HepG2 (cell line): Measurements from ENCODE around the gene TSEN54. TPM values are rescaled to one million over a fixed set of nuclear protein-coding genes. Genes with fewer than 3 reads are reported as not detected.

Source experiments
- ATAC-seq: fragments of 200-7000 bp; cut with Tn5 transposase; 3 replicates; pipeline ENCODE4 v1.9.1; 2020; ENCODE audit warnings: mild to moderate bottlenecking, moderate library complexity
- BruUV-seq: library from RNA; stranded (reverse); fragments of 400-500 nt; replicated peaks from 2 replicates; lab custom pipeline; 2021; lab: Mats Ljungman, UMichigan
- CTCF ChIA-PET: fragments of 300-600 bp; formaldehyde crosslinking; extraction: SDS; loops from one replicate; lab custom pipeline; 2021; ENCODE audit warnings: low total read pairs, inconsistent platforms, low intra/inter-chr PET ratio; lab: Yijun Ruan, JAX
- POLR2A ChIA-PET: fragments of 350-600 bp; sonication (Branson Sonifier 250); formaldehyde crosslinking; loops from one replicate; lab custom pipeline; 2020; ENCODE audit warnings: antibody characterized with exemption, inconsistent platforms; lab: Yijun Ruan, JAX
- DNase-seq: peaks from one replicate; pipeline ENCODE4 v3.0.0-alpha.2; 2015; ENCODE audit warnings: low spot score
- FAIRE-seq: peaks from 3 replicates; lab custom pipeline; 2011; peaks lifted over from hg19 to GRCh38; lab: Jason Lieb, UNC
- H2AFZ ChIP-seq: one replicate; pipeline ENCODE4 v1.6.1; 2011; ENCODE audit warnings: low read length, inconsistent platforms
- H3K27ac ChIP-seq: fragments of 300-600 bp; 3 replicates; pipeline ENCODE4 v1.8.0; 2011; ENCODE audit warnings: mixed run types, mild to moderate bottlenecking, mixed read lengths, low read length, inconsistent platforms; ENCODE audit not compliant: insufficient read depth; ENCODE audit errors: extremely low read length
- H3K27me3 ChIP-seq, 2 experiments: fragments of 200-600 bp in 1 of 2; 2 replicates in 1 of 2; 3 replicates in 1 of 2; pipeline versions ENCODE4 v1.6.0 to v1.8.0; 2011; ENCODE audit warnings: low read length in 2 of 2, mild to moderate bottlenecking in 2 of 2, moderate library complexity in 2 of 2, inconsistent platforms in 1 of 2; ENCODE audit not compliant: insufficient read depth in 2 of 2, control insufficient read depth in 1 of 2
- H3K36me3 ChIP-seq, 2 experiments: fragments of 200-600 bp in 1 of 2; replicated peaks in 1 of 2; 2 replicates in 1 of 2; 3 replicates in 1 of 2; pipeline versions ENCODE4 v1.5.1 to v1.8.0; 2011; ENCODE audit warnings: low read length in 2 of 2, inconsistent platforms in 1 of 2; ENCODE audit not compliant: insufficient read depth in 2 of 2, control insufficient read depth in 1 of 2
- H3K4me1 ChIP-seq: 2 replicates; pipeline ENCODE4 v1.5.1; 2012; ENCODE audit warnings: low read length, inconsistent platforms; ENCODE audit not compliant: insufficient read depth
- H3K4me2 ChIP-seq: 2 replicates; pipeline ENCODE4 v1.6.0; 2011; ENCODE audit warnings: low read depth, low read length, inconsistent platforms
- H3K4me3 ChIP-seq, 3 experiments: fragments of 200-600 bp in 1 of 3; sonication (generic), shearing (Covaris generic) in 1 of 3; replicated peaks in 1 of 3; 2 replicates each; pipeline ENCODE4 v1.5.1; 2011 to 2016; ENCODE audit warnings: low read length in 3 of 3, inconsistent platforms in 2 of 3, low read depth in 2 of 3, mild to moderate bottlenecking in 2 of 3, control low read depth in 1 of 3, mixed read lengths in 1 of 3; ENCODE audit not compliant: insufficient read depth in 1 of 3
- H3K79me2 ChIP-seq: one replicate; pipeline ENCODE4 v1.6.1; 2011; ENCODE audit warnings: low read length, inconsistent platforms; ENCODE audit not compliant: insufficient read depth
- H3K9ac ChIP-seq: 2 replicates; pipeline ENCODE4 v1.6.0; 2011; ENCODE audit warnings: mild to moderate bottlenecking, low read depth, low read length, inconsistent platforms; ENCODE audit not compliant: insufficient read depth
- H3K9me3 ChIP-seq: 2 replicates; pipeline ENCODE4 v1.5.1; 2012; ENCODE audit warnings: mild to moderate bottlenecking, low read length
- H4K20me1 ChIP-seq: 2 replicates; pipeline ENCODE4 v1.6.0; 2011; ENCODE audit warnings: inconsistent platforms, mild to moderate bottlenecking, low read length, moderate library complexity; ENCODE audit not compliant: insufficient read depth
- BRCA1 ChIP-seq: sonication (generic); formaldehyde crosslinking; IDR thresholded peaks from 2 replicates; pipeline ENCODE4 v1.4.0; 2020; ENCODE audit warnings: missing genetic modification reagents
- CHD4 ChIP-seq: fragments of 200-600 bp; sonication (generic); IDR thresholded peaks from 2 replicates; pipeline ENCODE4 v1.7.0; 2017; ENCODE audit warnings: mild to moderate bottlenecking, low read length, borderline replicate concordance
- HNF4G ChIP-seq, 2 experiments: sonication (generic) in 1 of 2; formaldehyde crosslinking in 1 of 2; IDR thresholded peaks; 2 replicates each; pipeline versions ENCODE4 v1.4.0 to v1.6.1; 2011 to 2020; ENCODE audit warnings: borderline replicate concordance in 2 of 2, low read depth in 2 of 2, mild to moderate bottlenecking in 2 of 2, low read length in 1 of 2, missing genetic modification reagents in 1 of 2, moderate library complexity in 1 of 2
- KMT2B ChIP-seq: IDR thresholded peaks from 2 replicates; pipeline ENCODE4 v1.6.1; 2016; ENCODE audit warnings: missing genetic modification reagents, missing compliant biosample characterization
- PAX8 ChIP-seq: sonication (generic); formaldehyde crosslinking; IDR thresholded peaks from 2 replicates; pipeline ENCODE4 v1.8.0; 2022; ENCODE audit warnings: mild to moderate bottlenecking, missing genetic modification reagents, borderline replicate concordance
- TCF7L2 ChIP-seq: IDR thresholded peaks from 2 replicates; pipeline ENCODE4 v1.6.1; 2011; ENCODE audit warnings: mild to moderate bottlenecking, low read depth, low read length, moderate library complexity
- TRAFD1 ChIP-seq: sonication (generic); formaldehyde crosslinking; IDR thresholded peaks from 2 replicates; pipeline ENCODE4 v1.5.1; 2020; ENCODE audit warnings: missing genetic modification reagents, mild to moderate bottlenecking, borderline replicate concordance
- ZBTB8A ChIP-seq: sonication (generic); formaldehyde crosslinking; IDR thresholded peaks from 2 replicates; pipeline ENCODE4 v1.4.0; 2020; ENCODE audit warnings: mild to moderate bottlenecking, low read depth, missing genetic modification reagents, borderline replicate concordance
- ZMYM3 ChIP-seq: sonication (generic); formaldehyde crosslinking; IDR thresholded peaks from 2 replicates; pipeline ENCODE4 v1.5.1; 2020; ENCODE audit warnings: mild to moderate bottlenecking, missing genetic modification reagents
- ZNF543 ChIP-seq: sonication (generic); formaldehyde crosslinking; IDR thresholded peaks from 2 replicates; pipeline ENCODE4 v1.4.0; 2020; ENCODE audit warnings: mild to moderate bottlenecking, missing genetic modification reagents
- ZNF678 ChIP-seq: sonication (generic); formaldehyde crosslinking; IDR thresholded peaks from 2 replicates; pipeline ENCODE4 v1.4.0; 2020; ENCODE audit warnings: mild to moderate bottlenecking, missing genetic modification reagents
- ZSCAN29 ChIP-seq: sonication (generic); formaldehyde crosslinking; conservative IDR thresholded peaks from 2 replicates; pipeline ENCODE4 v1.4.0; 2020; ENCODE audit warnings: mild to moderate bottlenecking, missing genetic modification reagents
- WGBS: methylation state at CpG from one replicate; pipeline ENCODE4 v1.1.6; 2017; ENCODE audit warnings: low lambda C conversion rate; 5-methylcytosine and 5-hydroxymethylcytosine counted together
- in situ Hi-C: cut with HindIII; loops from 2 replicates; pipeline ENCODE4 v1.10.0; 2017; ENCODE audit warnings: low pct_unique_long_range_greater_than_20kb; ENCODE audit not compliant: extremely low pct_ligation_motif_present
- intact Hi-C: fragments of 100-400 bp; cut with micrococcal nuclease; formaldehyde crosslinking; loops from one replicate; pipeline ENCODE4 v1.10.0; 2022; ENCODE audit not compliant: unreplicated experiment
- polyA plus RNA-seq, 8 experiments: library from polyadenylated mRNA; depleted of rRNA in 3 of 8; stranded (reverse) in 7 of 8; unstranded in 1 of 8; fragments of >200 nt; fragmentation: Illumina TruSeq in 4 of 8; extraction: Trizol in 4 of 8; gene quantifications; 2 replicates each; pipeline versions ENCODE4 v1.2.1 to v1.2.3, GENCODE V29; 2011 to 2016; ENCODE audit warnings: low read depth in 4 of 8, missing spikeins in 1 of 8, mixed read lengths in 1 of 8; ENCODE audit not compliant: insufficient read depth in 1 of 8
- total RNA-seq, 5 experiments: library from RNA; depleted of rRNA; stranded (reverse); fragments of >200 nt; fragmentation: Illumina TruSeq; extraction: Trizol; gene quantifications; 2 replicates each; pipeline ENCODE4 v1.2.3, GENCODE V29; 2016; ENCODE audit warnings: low read depth in 1 of 5
- TF ChIP-seq, protein P1 (sequence below): sonication (generic); formaldehyde crosslinking; IDR thresholded peaks from 2 replicates; pipeline ENCODE4 v1.4.0; 2020; ENCODE audit warnings: missing genetic modification reagents
- TF ChIP-seq, protein P2 (sequence below): IDR thresholded peaks from 2 replicates; pipeline ENCODE4 v1.6.1; 2012; ENCODE audit warnings: inconsistent platforms
- TF ChIP-seq, protein P3 (sequence below): sonication (generic); formaldehyde crosslinking; IDR thresholded peaks from 2 replicates; pipeline ENCODE4 v1.4.0; 2020; ENCODE audit warnings: missing genetic modification reagents, borderline replicate concordance

TSEN54 gene
- total and polyA plus RNA-seq, 2 of the 13 experiments (the other 11 are each of a cell fraction or from before 2014, with no cell fraction given): 62.9 to 63.3 TPM

DNA sequence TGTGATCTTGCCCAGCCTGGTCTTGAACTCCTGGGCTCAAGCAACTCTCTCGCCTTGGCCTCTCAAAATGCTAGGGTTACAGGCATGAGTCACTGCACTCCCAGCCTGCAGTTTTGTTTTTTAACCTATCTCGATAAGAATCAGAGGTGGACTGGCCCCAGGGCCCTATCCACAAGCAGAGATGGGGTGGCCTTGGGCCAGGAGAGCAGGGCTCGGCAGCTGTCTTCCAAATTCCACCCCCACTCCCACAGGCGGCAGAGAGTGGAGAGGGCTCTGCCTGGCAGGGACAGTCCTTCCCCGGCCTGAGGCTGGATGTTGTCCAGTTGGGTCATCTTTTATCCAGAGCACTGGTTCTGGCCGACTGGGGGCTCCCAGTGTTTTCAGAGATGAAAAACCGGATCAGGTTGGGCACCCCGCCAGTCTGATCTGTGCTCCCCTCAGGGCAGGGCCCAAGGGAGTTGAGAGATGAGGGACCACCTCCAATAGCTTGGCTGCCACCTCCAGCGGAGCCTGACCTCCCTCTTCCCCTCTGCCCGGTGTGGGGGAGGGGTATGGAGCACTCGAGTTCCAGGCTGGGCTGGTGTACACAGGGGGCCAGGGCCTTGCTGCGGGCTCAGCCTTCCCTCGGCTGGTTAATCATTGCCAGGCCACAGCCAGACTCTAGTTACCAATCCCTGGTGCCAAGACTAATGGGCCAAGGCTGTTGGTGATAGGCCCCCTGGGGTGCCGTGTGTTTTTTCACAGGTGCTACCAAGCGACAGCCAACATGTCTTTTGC is 40.9 kb downstream of the TSEN54 start:
- FAIRE-seq (peak; percentile 95), DNase-seq (peak; percentile 98), ATAC-seq (peak; percentile 89)
- CTCF ChIA-PET: interaction anchor here (1.7 kb wide), 1 partner anchor 42 kb away, joined by 3 read pairs; the partner anchor contains the start of gene CASKIN2
- no peak overlapping the region for H2AFZ ChIP-seq
- no peaks in the 10 kb centered on the region for H4K20me1 ChIP-seq
- H3K4me1 ChIP-seq: peaks cover 90% of the 10 kb centered on the region
- in situ Hi-C loops: no loop called here
- H3K4me3 ChIP-seq: peak overlapping the region; percentile 32 to 69 (median 39)
- peaks cover 5 to 6% of the 10 kb centered on the region in 2 experiments; a peak in 2 of 5 replicates for H3K36me3 ChIP-seq
- H3K4me2 ChIP-seq: peak overlapping the region; percentile 80
- intact Hi-C loops: loop anchor here (1.0 to 2.0 kb wide), 2 partner anchors 8 to 22 kb away; no protein-coding TSS in a partner anchor
- H3K27me3 ChIP-seq: no peaks in the 10 kb centered on the region
- 1% methylated on average over 11 of the region's 15 CpGs for WGBS
- BruUV-seq: TSS peak; percentile 71
- H3K27ac ChIP-seq: peak overlapping the region; percentile 81
- POLR2A ChIA-PET: interaction anchor here (0.7 to 4.3 kb wide), 21 partner anchors 8 to 295 kb away, joined by 3 to 39 read pairs (median 4); partner anchors contain the start of genes GGA3, LLGL2, MRPS7 and TSEN54
- H3K79me2 ChIP-seq: peaks cover 3% of the 10 kb centered on the region
- no peaks in the 10 kb centered on the region for H3K9me3 ChIP-seq
- H3K9ac ChIP-seq: peak overlapping the region; percentile 70
- TF ChIP-seq ZNF678 (CRISPR knock-in tag) (no peak), ZBTB8A (no peak), ZSCAN29 (CRISPR knock-in tag) (peak; percentile 90), HNF4G (IDR thresholded peaks at IDR 0.05; ENCODE audit: borderline replicate concordance, low read depth, low read length) (0 out of 2 replicates have a peak, but pooled peaks have one; percentile 25), HNF4G (CRISPR knock-in tag; IDR thresholded peaks at IDR 0.05; ENCODE audit: borderline replicate concordance, low read depth) (0 out of 2 replicates have a peak, but pooled peaks have one; percentile 71), CHD4 (peak; percentile 57; the same call in 1 of the 2 replicates), PAX8 (CRISPR knock-in tag) (0 out of 2 replicates have a peak, but pooled peaks have one; percentile 79), KMT2B (peak; percentile 54; the same call in 1 of the 2 replicates), ZNF543 (peak; percentile 96), TCF7L2 (no peak), BRCA1 (CRISPR knock-in tag) (peak; percentile 23; the same call in 1 of the 2 replicates), ZMYM3 (CRISPR knock-in tag) (peak; percentile 75), TRAFD1 (CRISPR knock-in tag) (peak; percentile 82; the same call in 1 of the 2 replicates)
- TF ChIP-seq, protein P1, sequence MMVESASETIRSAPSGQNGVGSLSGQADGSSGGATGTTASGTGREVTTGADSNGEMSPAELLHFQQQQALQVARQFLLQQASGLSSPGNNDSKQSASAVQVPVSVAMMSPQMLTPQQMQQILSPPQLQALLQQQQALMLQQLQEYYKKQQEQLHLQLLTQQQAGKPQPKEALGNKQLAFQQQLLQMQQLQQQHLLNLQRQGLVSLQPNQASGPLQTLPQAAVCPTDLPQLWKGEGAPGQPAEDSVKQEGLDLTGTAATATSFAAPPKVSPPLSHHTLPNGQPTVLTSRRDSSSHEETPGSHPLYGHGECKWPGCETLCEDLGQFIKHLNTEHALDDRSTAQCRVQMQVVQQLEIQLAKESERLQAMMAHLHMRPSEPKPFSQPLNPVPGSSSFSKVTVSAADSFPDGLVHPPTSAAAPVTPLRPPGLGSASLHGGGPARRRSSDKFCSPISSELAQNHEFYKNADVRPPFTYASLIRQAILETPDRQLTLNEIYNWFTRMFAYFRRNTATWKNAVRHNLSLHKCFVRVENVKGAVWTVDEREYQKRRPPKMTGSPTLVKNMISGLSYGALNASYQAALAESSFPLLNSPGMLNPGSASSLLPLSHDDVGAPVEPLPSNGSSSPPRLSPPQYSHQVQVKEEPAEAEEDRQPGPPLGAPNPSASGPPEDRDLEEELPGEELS (CRISPR knock-in tag): peak; percentile 90
- TF ChIP-seq, protein P2, sequence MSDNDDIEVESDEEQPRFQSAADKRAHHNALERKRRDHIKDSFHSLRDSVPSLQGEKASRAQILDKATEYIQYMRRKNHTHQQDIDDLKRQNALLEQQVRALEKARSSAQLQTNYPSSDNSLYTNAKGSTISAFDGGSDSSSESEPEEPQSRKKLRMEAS: peak; percentile 84; the same call in 1 of the 2 replicates
- TF ChIP-seq, protein P3, sequence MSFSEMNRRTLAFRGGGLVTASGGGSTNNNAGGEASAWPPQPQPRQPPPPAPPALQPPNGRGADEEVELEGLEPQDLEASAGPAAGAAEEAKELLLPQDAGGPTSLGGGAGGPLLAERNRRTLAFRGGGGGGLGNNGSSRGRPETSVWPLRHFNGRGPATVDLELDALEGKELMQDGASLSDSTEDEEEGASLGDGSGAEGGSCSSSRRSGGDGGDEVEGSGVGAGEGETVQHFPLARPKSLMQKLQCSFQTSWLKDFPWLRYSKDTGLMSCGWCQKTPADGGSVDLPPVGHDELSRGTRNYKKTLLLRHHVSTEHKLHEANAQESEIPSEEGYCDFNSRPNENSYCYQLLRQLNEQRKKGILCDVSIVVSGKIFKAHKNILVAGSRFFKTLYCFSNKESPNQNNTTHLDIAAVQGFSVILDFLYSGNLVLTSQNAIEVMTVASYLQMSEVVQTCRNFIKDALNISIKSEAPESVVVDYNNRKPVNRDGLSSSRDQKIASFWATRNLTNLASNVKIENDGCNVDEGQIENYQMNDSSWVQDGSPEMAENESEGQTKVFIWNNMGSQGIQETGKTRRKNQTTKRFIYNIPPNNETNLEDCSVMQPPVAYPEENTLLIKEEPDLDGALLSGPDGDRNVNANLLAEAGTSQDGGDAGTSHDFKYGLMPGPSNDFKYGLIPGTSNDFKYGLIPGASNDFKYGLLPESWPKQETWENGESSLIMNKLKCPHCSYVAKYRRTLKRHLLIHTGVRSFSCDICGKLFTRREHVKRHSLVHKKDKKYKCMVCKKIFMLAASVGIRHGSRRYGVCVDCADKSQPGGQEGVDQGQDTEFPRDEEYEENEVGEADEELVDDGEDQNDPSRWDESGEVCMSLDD (CRISPR knock-in tag): peak; percentile 91; the same call in 1 of the 2 replicates
